SHP77 treated with DMSO at 0.1 percent for 48 hours (cell line): ENCODE data around the gene PRMT7.

Experiments used
- DNase-seq: peaks from one replicate; lab custom pipeline; 2025; lab: John Stamatoyannopoulos, UW

PRMT7 gene

DNA sequence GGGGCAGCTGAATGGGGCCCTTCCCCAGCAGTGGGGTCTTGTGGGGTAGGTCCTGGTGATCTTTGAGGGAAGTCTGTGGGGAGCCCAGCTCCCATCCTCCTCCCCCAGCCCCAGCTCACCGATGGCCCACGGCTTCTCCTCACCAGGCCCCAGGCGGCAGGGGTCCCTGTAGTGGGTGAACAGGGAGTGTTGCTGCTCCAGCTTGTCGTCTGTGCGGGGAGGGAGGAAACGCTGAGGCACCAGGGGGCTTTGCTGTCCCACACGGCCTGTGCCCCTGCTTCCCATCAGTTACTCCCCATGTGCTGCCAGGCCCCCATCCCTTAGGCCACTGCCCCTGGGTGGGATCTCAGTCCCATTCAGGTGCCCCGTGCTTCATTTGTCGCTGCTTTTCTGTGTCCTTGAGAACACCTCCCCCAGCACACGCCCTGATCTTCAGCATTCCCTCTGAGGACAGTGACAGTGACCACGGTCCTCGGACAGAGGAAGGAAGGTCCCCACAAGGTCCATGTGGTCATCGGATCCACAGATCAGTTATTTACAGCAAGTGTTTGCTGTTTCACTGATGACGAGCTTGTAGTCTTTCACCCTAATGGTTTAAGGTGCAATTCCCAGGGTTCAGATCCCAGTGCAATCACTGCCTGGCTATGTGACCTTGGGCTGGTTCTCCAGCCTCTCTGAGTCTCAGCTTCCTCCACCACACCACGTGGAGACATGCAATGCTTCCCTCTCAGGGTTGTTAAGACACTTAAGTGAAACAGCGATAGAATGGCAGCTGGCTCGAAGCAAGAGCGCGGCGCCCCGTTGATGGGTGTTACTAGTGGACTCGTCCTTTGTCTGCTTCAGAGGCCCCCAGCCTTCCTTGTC lies 53.1 kb downstream of the PRMT7 start:
- no peak for DNase-seq

DNA sequence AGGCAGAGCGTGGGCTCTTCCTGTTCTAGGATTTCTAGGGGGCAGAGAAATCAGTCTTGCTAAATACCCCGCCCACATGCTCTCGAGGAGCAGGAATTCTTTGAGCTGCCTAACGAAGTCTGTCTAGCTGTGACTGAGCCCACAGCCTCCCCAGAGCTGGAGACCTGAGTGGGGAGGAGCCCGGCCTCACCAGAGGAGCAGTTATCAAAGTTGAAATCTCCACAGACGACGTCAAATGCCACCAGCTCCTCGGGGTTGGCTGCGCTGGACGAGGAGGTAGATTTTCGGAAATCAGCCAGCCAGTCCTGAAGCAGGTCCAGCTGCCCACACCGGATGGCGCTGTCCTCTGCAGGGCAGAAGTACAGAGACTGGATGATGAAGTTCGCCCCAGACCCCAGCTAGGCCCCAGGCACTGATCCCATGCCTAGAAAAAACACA lies 53.8 kb downstream of the PRMT7 start:
- no peak for DNase-seq

DNA sequence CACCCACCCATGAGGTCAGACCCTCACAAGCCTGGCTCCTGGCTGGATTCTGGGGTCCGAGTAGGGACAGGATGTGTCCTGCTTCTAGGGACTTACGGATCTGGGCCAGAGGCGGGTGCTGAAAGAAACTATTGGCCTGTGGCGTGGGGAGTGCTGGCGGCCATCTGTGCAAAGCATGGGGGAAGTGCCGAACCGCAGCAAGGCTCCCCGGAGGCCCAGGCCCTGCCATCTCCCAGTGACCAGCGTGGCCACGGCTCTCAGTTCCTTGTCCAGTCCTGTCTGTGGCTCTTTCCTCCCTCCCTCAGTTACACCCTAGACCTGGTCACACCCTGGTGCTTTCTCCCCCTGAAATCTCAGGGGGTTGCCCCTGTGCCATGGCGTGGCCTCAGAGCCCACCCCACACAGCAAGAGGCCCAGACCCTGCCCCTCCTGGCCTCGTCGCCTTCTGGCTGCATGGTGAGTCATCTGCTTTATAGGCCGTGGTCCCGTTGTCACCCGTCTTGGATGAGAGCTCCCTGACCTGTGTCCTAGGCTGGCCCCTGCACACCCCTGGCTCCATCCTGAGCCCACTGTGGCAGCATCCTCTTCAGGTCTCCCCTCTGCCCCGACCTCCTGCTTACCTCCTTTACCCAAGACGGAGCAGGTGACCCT lies 54.5 kb downstream of the PRMT7 start:
- DNase-seq: no peak

DNA sequence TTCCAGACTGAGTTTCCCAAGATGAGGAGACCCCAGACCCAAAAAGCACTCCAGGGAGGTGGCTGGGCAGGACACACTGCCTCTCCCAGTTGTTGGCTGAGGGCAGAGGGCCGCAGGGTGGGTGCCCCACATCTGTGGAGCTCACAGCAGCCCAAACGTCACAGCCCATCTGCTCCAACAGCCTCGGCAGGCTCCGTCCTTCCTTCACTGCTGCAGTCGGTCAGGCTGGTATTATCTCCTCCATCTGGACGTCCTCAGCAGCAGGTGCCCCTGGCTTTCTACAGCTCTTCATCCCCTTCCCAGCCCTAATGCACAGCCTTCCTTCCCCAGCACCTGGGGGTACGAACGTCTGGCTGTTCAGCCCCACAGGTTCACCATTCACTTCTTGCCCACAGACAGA lies 55.2 kb downstream of the PRMT7 start:
- no peak for DNase-seq

DNA sequence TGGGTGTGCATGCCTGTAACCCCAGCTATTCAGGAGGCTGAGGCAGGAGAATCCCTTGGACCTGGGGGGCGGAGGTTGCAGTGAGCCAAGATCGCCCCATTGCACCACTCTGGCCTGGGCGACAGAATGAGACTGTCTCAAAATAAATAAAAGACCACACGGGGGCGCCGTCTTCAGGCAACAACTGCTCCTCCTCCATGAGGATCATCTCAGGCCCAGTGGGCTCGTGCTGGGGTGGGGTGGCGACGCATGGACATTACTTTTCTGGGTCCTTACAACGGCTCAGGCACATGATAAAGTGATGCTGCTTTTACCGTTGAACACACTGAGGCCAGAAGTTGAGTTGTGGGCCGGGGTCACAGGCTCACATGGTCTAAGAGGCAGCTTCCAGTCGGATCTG lies 56.2 kb downstream of the PRMT7 start:
- DNase-seq: peak; percentile 29

DNA sequence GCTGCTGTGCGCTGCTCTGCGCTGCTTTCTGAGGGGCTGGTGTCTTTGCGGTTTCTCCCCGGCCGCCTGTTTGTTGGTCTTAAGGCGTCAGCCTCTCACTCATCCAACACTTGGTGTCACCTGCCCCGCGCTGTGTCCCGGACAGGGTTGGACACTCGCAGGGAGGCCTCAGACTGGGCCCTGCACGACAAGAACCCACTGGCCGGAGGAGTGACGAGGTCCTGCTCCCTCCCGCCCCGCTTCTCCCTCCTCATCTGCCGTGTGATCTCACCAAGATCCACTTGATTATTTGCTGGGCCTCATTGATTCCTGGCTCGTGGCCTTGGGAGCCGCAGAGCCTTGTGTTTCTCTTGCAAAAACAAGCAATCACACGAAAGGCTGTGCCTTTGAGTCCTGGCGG lies 56.6 kb downstream of the PRMT7 start:
- no peak for DNase-seq

DNA sequence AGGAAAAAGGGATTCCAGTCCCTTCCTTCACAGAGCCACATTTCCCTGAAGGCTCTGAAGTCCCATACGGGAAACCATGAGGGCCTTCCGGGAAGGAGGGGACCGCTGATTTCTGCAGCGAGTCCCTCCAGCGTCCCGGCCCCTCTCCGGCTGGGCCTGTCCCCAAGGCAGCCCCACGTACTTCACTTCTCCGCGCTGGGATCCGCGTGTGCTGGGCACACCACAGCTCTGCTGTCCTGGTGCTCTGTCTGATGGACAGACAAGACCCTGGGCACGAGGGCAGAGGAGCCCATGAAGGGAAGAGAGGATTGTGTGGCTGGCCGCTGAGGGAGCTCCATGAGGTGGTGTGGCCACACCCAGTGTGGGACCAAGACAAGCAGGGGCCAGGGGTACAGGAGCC lies 57.1 kb downstream of the PRMT7 start:
- DNase-seq: no peak

DNA sequence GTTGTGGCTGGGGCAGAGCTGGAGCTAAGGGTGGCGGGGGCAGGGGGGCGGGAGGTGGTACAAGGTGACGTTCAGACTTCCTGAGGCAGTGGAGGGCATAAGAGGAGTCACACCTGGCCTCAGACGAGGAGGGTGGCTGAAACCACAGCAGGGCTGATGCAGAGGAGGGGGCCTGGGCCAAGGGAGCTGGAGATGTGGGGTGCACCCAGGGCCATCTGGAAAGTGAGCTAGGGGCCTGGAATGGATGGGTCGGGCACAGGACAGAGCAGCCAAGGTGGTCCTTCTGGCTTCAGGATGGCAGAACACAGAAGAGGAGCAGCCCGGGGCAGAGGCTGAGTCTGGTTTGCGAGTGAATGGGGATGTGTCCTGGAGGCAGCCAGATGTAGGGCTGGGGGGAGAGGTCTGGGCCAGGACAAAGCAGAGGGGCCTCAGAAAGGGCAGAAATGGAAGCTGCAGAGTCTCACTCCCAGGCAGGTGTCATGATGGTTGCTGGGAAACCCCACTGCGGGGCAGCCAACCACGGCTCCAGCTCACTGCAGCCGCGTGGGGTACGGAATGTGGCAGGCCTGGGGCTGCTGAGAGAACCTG lies 57.6 kb downstream of the PRMT7 start:
- no peak for DNase-seq

DNA sequence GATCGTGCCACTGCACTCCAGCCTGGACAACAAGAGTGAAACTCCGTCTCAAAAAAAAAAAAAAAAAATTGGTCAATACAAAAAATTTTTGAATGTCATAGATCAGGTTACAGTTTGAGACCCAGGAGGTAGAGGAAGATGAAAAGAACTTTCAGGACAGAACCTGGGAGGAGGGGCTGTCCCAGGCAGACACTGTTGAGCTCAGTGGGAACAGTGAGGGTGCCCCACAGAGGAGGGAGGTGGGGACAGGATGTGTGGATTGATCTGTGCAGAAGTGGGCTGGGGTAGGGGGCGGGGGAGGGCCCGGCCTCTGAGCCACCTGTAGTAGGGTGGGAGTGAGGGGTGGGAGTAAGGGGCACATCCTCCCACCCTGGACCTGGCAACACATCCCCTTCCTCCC lies 58.3 kb downstream of the PRMT7 start:
- no peak for DNase-seq

DNA sequence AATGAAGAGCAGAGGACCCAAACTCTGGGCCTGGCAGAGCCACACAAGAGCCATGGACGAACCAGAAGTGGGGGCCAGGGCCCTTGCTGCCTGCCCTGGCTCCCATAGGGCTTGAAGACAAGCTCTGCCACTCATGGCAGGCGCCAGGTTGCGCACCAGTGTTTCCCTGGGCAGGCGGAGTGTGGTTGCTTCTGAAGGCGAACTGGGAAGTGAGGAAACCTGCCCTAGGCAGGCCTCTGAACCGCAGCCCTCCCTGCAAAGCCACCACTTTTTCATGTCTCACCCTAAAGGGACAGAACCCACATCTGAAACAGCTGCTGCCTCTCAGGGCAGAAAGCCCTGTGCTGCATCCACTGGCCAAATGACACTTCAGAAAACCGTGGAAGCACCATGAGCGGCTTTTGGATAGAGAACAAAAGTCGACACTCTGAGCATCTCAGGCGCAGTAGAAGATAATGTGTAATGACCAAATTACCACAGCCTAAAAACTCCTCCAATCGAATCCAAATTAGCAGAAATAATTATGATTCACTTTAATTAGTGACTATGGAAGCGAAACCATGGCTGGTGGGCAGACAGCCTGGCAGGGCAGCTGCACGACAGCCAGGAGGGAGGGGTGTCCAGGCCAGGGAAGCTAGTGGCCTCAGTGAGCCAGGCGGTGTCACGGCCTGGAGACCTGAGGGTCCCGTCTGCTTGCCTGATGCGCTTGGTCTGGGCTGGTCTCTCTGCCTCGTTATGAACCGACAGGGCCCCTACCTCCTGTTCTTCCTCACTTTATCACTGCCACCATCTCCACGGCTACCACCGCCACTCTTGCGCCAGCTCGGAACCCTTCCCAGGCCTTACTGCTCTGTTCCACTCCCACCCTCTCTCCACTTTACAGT lies 59.1 kb downstream of the PRMT7 start:
- no peak for DNase-seq

DNA sequence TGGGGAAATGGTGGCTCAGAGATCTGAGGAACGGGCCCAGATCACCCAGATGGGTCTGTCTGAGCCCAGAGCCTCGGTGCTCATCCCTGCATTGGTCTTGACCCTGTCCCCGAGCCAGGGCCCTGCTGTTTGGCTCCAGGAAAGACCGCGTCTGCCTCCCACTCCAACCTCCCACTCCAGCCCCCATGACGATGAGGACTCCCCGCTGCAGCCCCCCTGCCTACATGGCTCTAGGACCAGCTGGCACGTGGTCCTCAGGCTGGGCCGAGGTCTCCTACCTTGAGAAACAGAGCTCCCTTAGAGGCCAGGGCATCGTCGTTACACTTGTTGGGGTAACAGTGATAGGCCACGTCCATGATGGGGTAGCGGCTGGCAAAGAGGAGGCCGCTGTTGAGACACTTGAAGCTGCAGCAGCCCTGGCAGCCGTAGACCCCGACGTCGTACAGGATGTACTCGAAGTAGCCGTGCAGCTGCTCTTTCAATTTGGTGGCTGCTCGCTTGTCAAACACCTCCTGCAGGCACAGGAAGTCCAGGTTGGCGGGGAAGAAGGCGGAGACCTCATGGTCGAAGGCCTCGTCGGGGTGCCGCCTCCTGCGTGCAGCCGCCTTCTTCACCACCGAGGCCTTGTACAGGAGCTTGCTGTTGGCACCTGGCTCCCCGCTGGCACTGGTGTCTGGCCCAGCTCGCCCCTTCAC lies 59.9 kb downstream of the PRMT7 start:
- DNase-seq: peak; percentile 28

DNA sequence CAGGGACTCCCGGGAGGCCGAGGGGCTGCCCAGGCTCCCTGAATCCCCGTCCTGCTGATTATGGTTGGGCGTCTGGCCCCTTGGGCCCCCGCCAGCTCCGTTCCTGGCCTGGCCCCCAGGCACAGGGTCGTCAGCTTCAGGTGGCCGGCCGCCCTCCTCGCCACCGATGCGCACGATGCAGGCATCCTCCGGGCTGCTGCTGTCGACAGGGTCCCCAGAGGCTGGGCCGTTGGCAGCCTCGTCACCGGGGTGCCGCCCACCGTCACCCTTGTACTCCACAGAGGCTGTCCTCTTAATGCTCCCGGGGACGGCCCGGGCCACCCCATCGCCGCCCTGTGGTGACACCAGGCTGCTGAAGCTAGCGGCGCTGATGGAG lies 60.4 kb downstream of the PRMT7 start:
- DNase-seq: no peak

DNA sequence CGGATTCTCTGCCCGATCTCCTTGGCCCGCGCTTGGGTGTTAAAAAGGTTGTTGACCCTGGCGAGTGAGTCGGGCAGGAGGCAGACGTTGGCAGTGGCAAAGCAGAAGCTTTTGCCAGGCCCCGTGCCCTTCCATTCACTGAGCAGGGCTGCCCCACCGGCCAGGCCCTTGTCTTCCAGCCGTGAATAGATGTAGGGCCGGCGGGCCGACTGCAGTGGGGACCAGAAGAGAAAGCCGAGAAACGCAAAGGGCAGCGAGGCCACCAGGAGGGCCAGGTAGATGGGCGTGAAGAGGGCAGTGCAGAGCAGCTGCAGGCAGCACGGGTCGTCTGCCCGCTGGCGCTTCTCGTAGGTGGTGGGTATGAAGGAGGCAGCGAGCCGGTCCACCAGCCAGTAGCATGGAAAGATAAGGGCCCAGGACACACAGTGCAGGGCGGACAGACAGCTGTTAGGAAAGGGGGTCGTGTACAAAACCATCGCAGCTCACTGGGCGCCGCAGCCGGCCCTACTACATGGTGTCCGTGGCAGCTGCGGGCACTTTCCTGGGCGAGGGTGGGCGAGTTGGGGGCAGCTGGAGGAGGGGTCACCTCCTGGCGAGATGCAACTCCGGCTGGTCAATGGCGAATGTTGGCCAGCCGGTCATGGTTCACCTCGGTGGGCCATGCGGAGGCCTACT lies 61.0 kb downstream of the PRMT7 start:
- DNase-seq: no peak

DNA sequence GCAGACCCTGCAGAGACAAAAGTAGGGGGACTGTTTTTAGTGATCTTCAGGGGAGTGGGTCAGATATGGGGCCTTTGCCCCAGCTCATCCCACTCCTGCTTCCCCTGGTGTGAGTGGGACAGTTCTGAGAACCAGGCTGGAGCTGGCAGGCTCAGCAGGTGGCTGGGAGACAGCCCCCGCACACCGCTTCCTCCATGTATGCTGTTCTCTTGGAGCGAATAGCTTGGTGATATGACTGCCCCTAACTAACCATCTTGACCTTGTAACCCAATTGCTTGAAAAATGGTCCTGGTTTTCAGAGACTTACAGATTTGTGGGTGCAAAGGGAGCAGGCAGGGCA lies 61.5 kb downstream of the PRMT7 start:
- no peak for DNase-seq

DNA sequence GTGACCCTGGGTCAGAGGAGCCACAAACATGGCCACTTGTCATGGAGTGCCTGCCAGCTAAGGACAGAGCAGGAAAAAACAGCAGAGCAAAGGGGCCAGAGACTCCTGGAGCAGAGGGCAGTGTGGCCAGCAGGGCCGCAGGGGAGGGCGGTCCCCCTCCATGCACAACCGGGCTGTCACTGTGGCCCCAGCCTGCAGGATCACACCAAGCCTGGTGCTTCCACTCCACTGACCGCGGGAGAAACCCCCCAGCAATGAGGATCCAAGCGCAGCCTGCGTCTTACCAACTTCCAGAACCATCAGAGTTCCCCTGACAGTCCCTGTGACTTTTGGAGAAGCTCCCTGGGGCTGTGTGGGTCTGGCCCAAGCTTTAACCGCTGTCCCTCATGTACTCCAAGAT lies 62.0 kb downstream of the PRMT7 start:
- no peak for DNase-seq

DNA sequence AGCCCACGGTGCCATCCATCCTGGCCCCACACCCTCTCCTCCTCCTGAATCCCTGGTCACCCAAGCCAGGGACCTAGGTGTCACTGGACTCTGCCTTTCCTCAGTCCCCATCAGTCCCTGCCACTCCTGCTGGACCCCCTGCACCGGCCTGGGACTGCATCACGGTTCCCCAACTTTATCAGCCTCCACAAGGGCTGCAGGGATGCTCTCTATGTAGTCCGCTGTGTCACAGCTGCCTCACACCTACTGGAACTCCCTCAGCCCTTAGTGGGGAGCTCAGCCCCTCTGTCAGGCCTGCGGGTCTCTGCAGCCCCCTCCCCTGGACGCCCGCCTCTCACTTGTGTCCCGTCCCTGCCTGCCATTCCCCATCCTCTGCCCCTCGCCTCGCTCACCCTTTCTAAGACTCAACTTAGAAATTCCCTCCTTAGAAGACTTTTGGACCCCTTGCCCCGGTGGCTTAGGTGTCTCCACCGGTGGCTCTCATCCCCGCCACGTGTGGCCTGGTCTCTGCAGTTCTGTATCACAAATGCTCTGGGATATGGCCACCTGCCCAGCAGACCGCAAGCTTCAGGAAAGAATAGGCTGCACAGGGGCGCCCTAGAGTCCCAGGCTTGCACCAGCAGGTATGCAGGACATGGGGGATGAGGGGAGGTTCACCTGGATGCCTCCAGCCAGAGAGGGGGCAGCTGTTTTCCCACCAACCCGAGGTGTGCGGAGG lies 62.9 kb downstream of the PRMT7 start:
- DNase-seq: no peak

DNA sequence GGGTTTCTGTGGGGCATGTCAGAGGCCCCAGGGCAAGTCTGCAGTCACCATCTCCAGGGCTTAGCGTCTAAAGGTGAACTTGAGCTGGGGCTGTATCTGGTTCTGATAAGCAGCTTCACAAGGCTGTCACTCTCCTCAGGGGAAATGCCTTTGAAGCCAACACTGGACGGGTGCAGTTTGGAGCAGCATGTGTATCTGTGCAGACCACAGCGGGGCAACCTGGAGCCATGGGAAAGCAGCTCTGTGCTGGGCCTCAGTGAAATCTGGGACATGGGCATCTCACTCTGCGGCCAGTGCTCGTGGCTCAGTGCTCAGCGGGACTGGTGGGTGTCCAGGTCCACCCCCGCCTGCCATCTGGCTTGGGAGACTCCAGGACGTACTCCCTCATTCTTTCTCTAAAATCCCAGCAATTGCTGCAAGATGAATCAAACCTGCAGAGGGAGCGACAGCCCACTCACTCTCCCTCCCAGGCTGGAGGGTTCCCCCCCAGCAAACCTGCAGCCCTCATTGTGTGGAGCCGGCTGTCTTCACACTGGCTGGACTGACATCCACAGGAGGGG lies 63.5 kb downstream of the PRMT7 start:
- DNase-seq: no peak

DNA sequence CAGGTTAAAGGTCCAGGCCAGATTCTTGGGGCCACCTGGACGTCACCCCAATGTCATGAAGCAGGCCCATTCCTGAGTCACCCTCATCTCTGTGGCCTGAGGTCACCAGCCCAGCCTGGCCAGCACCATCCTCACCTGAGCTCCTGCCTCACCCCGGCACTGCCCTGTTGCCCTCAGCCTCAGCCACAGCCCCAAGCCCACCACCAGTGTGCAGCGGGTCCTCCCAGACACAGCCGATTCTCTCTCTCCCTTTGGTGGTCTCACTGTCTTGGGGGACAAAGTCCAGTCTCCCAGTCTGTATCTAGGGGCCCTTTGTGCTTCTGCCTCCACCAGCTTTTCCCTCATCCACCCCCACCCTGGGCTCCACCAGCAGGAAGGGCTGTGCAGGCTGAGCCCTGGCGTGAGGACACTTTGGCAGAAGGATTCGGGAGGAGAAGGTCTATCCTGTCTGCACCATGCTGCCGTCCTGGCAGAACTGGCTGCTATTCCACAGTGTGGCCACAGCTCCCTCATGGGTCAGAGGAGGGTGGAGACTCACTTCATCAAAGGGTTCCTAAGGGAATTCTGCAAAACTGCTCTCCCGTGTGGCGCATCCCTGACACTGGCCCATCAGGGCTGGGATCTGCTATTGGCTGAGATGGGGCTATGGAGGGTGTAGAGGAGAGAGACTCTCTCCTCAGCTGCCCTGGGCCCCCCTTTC lies 64.3 kb downstream of the PRMT7 start:
- DNase-seq: no peak

DNA sequence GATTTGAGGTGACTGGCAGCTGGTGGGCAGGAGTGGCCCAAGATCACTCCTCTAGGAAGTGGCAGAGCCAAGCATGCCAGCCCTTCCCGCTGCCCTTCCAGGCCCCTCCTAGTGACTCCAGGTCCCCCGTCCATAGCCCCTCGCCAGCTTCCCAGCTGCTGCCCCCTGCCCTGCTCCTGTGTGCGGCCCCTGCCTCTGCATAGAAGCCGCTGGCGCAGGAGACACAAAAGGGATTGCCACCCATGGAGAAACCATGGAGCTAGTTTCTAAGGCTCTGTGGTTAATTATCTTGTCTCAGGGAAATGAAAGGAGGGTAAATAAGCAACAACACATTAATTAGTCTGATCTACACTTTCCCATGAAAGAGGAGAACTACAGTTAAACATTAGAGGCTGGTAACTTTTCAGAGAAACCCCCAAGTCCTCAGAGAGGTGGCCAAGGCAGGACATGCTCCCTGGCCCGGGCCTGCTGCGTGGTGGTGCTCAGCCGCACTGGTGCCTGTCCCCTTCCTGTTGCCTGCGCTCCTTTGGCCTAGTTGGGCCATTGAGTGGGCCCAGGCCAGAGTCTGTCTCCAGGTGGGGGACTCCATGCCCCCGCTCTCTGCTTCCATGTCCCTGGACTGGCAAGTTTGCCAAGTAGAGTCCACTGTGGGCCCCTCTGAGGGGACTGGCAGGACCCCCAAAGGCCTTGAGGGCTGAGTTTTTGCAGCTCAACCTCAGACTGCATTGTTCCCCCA lies 65.2 kb downstream of the PRMT7 start:
- no peak for DNase-seq
